OCI-LY3 (cell line): ENCODE results near the gene RAD51B.

ENCODE experiments used
- H2AFZ ChIP-seq: fragments of 200-600, 300-600 bp; shearing (Covaris generic); 2 replicates; pipeline ENCODE4 v1.6.0; 2014; ENCODE audit warnings: antibody characterized with exemption, low read depth, low read length
- H3K27ac ChIP-seq: fragments of 200-600, 300-600 bp; sonication (generic); 2 replicates; pipeline ENCODE4 v1.5.1; 2014; ENCODE audit warnings: mild to moderate bottlenecking, low read length, moderate library complexity, mixed read lengths
- H3K27me3 ChIP-seq: fragments of 200-600, 300-600 bp; sonication (generic); 2 replicates; pipeline ENCODE4 v1.6.1; 2014; ENCODE audit warnings: low read depth, low read length, mixed read lengths
- H3K36me3 ChIP-seq: fragments of 200-600, 300-600 bp; sonication (generic); replicated peaks from 2 replicates; pipeline ENCODE3; 2014; ENCODE audit warnings: low read depth, low read length, mixed read lengths
- H3K4me1 ChIP-seq: fragments of 300-600, 200-600 bp; sonication (generic); 2 replicates; pipeline ENCODE4 v1.6.1; 2014; ENCODE audit warnings: low read length, mixed read lengths
- H3K4me2 ChIP-seq: fragments of 200-600, 300-600 bp; sonication (generic); 2 replicates; pipeline ENCODE4 v1.6.1; 2014; ENCODE audit warnings: low read length, mixed read lengths
- H3K4me3 ChIP-seq: fragments of 300-600, 200-600 bp; sonication (generic); 2 replicates; pipeline ENCODE4 v1.5.1; 2014; ENCODE audit warnings: antibody characterized with exemption, mild to moderate bottlenecking, low read length, moderate library complexity
- H3K79me2 ChIP-seq: fragments of 300-600, 200-600 bp; shearing (Covaris generic); 2 replicates; pipeline ENCODE4 v1.6.1; 2014; ENCODE audit warnings: mild to moderate bottlenecking, low read length, mixed read lengths
- H3K9ac ChIP-seq: fragments of 300-600, 200-600 bp; shearing (Covaris generic); 2 replicates; pipeline ENCODE4 v1.6.0; 2014; ENCODE audit warnings: mild to moderate bottlenecking, low read length, moderate library complexity
- H3K9me3 ChIP-seq: fragments of 200-600, 300-600 bp; shearing (Covaris generic); 2 replicates; pipeline ENCODE4 v1.6.1; 2014; ENCODE audit warnings: low read length, mixed read lengths; ENCODE audit not compliant: insufficient read depth
- H4K20me1 ChIP-seq: fragments of 200-600, 300-600 bp; sonication (generic); 2 replicates; pipeline ENCODE4 v1.6.1; 2016; ENCODE audit warnings: low read length, mixed read lengths; ENCODE audit not compliant: insufficient read depth
- CTCF ChIP-seq: fragments of 200-600, 300-600 bp; sonication (generic); IDR thresholded peaks from 2 replicates; pipeline ENCODE4 v1.5.1; 2014; ENCODE audit warnings: antibody characterized with exemption, low read length, low read depth
- EZH2phosphoT487 ChIP-seq: fragments of 200-600 bp; shearing (Covaris generic); IDR thresholded peaks from 2 replicates; pipeline ENCODE4 v1.6.1; 2018; ENCODE audit warnings: antibody characterized with exemption, mixed run types, low read depth

The RAD51B gene

GRCh38 chr14:68199554-68200151, 380.1 kb downstream of the RAD51B start:
- no peak overlapping the region for H3K9ac ChIP-seq
- H3K27me3 ChIP-seq = no peaks in the 10 kb centered on the region
- TF ChIP-seq EZH2phosphoT487 (no peak), CTCF (no peak)
- no peak overlapping the region for H3K27ac ChIP-seq
- H3K4me2 ChIP-seq = no peak overlapping the region
- H3K36me3 ChIP-seq = no peaks in the 10 kb centered on the region
- H4K20me1 ChIP-seq = no peaks in the 10 kb centered on the region
- H2AFZ ChIP-seq = no peak overlapping the region
- no peak overlapping the region for H3K4me3 ChIP-seq
- H3K9me3 ChIP-seq = no peaks in the 10 kb centered on the region
- H3K4me1 ChIP-seq = no peaks in the 10 kb centered on the region
- H3K79me2 ChIP-seq = no peaks in the 10 kb centered on the region

- H4K20me1 ChIP-seq = no peaks in the 10 kb centered on the region
- no peak overlapping the region for H3K9ac ChIP-seq
- H3K9me3 ChIP-seq = no peaks in the 10 kb centered on the region
- H3K4me2 ChIP-seq = no peak overlapping the region
- H3K79me2 ChIP-seq = no peaks in the 10 kb centered on the region
- no peaks in the 10 kb centered on the region for H3K36me3 ChIP-seq
- TF ChIP-seq EZH2phosphoT487 (no peak), CTCF (no peak)
- no peak overlapping the region for H3K4me3 ChIP-seq
- H3K27ac ChIP-seq = no peak overlapping the region
- no peaks in the 10 kb centered on the region; the same call in 1 of the 2 replicates for H3K4me1 ChIP-seq
- no peaks in the 10 kb centered on the region for H3K27me3 ChIP-seq
- no peak overlapping the region for H2AFZ ChIP-seq
Measured at GRCh38 chr14:68203871-68204270, 384.3 kb downstream of the RAD51B start.

GRCh38 chr14:68208218-68208617, 388.6 kb downstream of the RAD51B start:
- no peaks in the 10 kb centered on the region for H3K9me3 ChIP-seq
- H3K27me3 ChIP-seq = no peaks in the 10 kb centered on the region
- H3K4me2 ChIP-seq = no peak overlapping the region
- H3K27ac ChIP-seq = no peak overlapping the region
- no peaks in the 10 kb centered on the region for H3K36me3 ChIP-seq
- H2AFZ ChIP-seq = no peak overlapping the region
- H3K9ac ChIP-seq = no peak overlapping the region
- H3K79me2 ChIP-seq = no peaks in the 10 kb centered on the region
- H3K4me3 ChIP-seq = no peak overlapping the region
- TF ChIP-seq CTCF (no peak), EZH2phosphoT487 (no peak)
- peaks cover 30% of the 10 kb centered on the region for H3K4me1 ChIP-seq
- H4K20me1 ChIP-seq = peaks cover 9% of the 10 kb centered on the region; the same call in 1 of the 2 replicates

GRCh38 chr14:68208626-68209317, 389.2 kb downstream of the RAD51B start:
- Histone ChIP-seq H3K27me3 (no peaks in the 10 kb centered on the region), H3K36me3 (peaks cover 2% of the 10 kb centered on the region), H3K4me1 (peaks cover 30% of the 10 kb centered on the region), H3K9me3 (no peaks in the 10 kb centered on the region), H2AFZ (no peak overlapping the region), H3K79me2 (no peaks in the 10 kb centered on the region), H4K20me1 (peaks cover 9% of the 10 kb centered on the region; the same call in 1 of the 2 replicates), H3K4me2 (no peak overlapping the region), H3K27ac (no peak overlapping the region), H3K9ac (no peak overlapping the region), H3K4me3 (no peak overlapping the region)
- TF ChIP-seq EZH2phosphoT487 = no peak
- TF ChIP-seq CTCF = no peak
